GM12891 (cell line): ENCODE measurements around the gene TUBB6.

Experiments used
- DNase-seq: peaks from one replicate; pipeline ENCODE4 v3.0.0; 2011; ENCODE audit warnings: low spot score; ENCODE audit not compliant: insufficient read length
- FAIRE-seq: peaks from 2 replicates; lab custom pipeline; 2011; peaks lifted over from hg19 to GRCh38; lab: Jason Lieb, UNC
- PAX5 ChIP-seq: IDR thresholded peaks from 2 replicates; pipeline ENCODE4 v1.6.1; 2011; ENCODE audit warnings: low read length, moderate library complexity, mild to moderate bottlenecking; ENCODE audit not compliant: insufficient read depth, severe bottlenecking
- POLR2A ChIP-seq: IDR thresholded peaks from 2 replicates; pipeline ENCODE4 v1.6.1; 2011; ENCODE audit warnings: low read depth, low read length, control low read depth
- POLR2AphosphoS5 ChIP-seq: IDR thresholded peaks from 2 replicates; pipeline ENCODE4 v1.6.1; 2011; ENCODE audit warnings: low read depth, low read length, control low read depth
- POU2F2 ChIP-seq: IDR thresholded peaks from 2 replicates; pipeline ENCODE4 v1.6.1; 2011; ENCODE audit warnings: low read depth, mild to moderate bottlenecking, control low read depth, low read length, moderate library complexity
- SPI1 ChIP-seq: IDR thresholded peaks from 2 replicates; pipeline ENCODE4 v1.6.1; 2011; ENCODE audit warnings: low read depth, low read length, control low read depth
- TAF1 ChIP-seq: IDR thresholded peaks from 2 replicates; pipeline ENCODE4 v1.6.1; 2011; ENCODE audit warnings: low read depth, low read length, control low read depth

The TUBB6 gene

DNA sequence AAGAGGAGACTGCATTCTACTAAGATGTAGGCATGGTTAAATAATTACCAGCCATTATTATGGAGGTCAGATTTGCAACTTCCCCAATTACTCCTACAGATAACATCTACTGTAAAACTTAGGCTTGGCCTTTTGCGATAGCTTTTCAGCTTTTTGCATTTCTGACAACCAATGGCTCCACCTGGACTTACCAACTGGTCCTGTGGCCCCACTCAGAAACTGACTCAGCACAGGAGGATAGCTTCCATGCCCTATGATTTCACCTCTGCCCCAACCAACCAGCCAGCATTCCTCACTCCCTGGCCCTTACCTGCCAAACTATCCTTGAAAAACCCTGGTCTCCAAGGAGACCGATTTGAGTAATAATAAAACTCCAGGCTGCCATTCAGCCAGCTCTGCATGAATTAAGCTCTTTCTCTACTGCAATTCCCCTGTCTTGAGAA is 28.2 kb downstream of the TUBB6 start:
- no peak for FAIRE-seq
- TF ChIP-seq POLR2AphosphoS5 (no peak), TAF1 (no peak), SPI1 (no peak), POU2F2 (no peak), PAX5 (no peak), POLR2A (no peak)
- DNase-seq = no peak

- FAIRE-seq (no peak), DNase-seq (no peak)
- TF ChIP-seq PAX5 = no peak
- no peak for TF ChIP-seq POU2F2
- TF ChIP-seq POLR2A = no peak
- TF ChIP-seq POLR2AphosphoS5 = no peak
- no peak for TF ChIP-seq TAF1
- TF ChIP-seq SPI1 = no peak
These were observed 28.8 kb downstream of the TUBB6 start for GRCh38 chr18:12336887-12337286.

GRCh38 chr18:12338382-12338781 is 30.3 kb downstream of the TUBB6 start:
- FAIRE-seq = no peak
- no peak for DNase-seq
- TF ChIP-seq POU2F2 = no peak
- TF ChIP-seq POLR2AphosphoS5 = no peak
- no peak for TF ChIP-seq TAF1
- TF ChIP-seq PAX5 = no peak
- TF ChIP-seq SPI1 = no peak
- no peak for TF ChIP-seq POLR2A

DNA sequence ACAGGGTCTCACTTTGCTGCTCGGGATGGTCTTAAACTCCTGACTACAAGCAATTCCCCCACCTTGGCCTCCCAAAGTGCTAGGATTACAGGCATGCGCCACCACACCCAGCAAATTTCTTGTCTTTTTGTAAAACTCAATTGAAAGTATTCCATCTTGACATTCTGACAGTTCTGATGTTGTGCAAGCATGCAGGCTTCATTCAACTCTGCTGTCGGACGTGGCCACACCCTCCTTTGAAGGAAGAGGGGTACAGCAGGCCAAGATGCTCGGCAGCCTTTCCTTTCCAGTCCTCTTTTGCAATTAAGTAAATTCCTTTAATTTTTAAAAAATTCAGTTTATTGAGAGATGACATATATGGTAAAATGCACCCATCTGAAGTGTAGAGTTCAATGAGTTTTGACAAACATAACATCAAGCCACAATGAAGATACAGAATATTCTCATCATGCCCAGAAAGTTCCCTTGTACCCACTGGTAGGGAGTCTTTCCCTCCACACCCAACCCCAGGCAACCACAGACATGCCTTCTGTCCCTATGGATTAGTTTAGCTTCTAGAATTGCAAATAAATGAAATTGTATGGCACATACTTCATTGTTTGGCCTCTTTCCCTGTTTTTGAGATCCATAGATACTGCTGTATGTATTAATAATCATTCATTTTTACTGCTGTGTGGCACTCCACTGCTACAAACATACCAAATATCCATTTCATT is 33.1 kb downstream of the TUBB6 start:
- DNase-seq (no peak), FAIRE-seq (no peak)
- TF ChIP-seq PAX5 (no peak), POLR2A (no peak), POLR2AphosphoS5 (no peak), POU2F2 (no peak), SPI1 (no peak), TAF1 (no peak)

- DNase-seq = no peak
- TF ChIP-seq PAX5 (no peak), POU2F2 (no peak), TAF1 (no peak), SPI1 (no peak), POLR2AphosphoS5 (no peak), POLR2A (no peak)
- no peak for FAIRE-seq
These were observed 34.6 kb downstream of the TUBB6 start for GRCh38 chr18:12342661-12343060.

DNA sequence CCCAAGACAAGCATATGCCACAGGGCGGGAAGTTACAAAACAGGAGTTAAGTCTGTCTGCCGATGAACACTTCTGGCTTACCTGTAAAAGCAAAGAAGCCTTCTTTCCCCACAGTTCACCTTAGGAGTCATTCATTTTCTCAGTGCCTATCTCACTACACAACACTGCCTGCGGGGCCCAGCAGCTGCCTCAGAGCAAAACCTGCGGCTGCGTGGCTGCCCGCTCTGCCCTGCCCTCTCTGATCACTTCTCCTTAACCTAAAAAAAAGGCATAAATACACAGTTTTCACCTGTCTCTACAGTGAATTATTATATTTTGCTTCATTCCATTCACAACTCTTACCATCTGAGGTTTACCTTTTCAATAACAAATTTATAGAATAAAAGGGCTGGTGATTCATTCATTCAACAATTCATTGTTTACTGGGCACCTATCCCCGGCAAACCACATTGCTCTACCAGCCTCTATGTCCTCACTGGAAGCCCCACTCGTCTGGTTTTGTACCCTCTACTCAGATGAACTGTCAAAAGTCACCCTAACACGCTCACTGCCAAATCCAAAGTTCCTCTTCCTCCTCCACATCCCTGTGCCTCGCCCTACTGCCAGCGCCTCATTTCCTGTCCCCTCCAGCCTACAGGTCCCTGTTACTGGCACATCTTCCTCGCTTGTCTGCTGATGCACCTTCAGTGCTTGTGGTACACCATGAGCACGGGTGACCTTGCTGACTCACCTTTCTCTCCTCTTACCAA is 37.6 kb downstream of the TUBB6 start:
- no peak for DNase-seq
- TF ChIP-seq TAF1 (no peak), SPI1 (no peak), POLR2AphosphoS5 (no peak), PAX5 (no peak), POLR2A (no peak), POU2F2 (no peak)
- FAIRE-seq = no peak

- DNase-seq (no peak), FAIRE-seq (no peak)
- 0 out of 2 replicates have a peak, but pooled peaks have one; percentile 22 for TF ChIP-seq POLR2AphosphoS5
- TF ChIP-seq SPI1 = no peak
These were observed 38.2 kb downstream of the TUBB6 start for GRCh38 chr18:12346240-12346565.

DNA sequence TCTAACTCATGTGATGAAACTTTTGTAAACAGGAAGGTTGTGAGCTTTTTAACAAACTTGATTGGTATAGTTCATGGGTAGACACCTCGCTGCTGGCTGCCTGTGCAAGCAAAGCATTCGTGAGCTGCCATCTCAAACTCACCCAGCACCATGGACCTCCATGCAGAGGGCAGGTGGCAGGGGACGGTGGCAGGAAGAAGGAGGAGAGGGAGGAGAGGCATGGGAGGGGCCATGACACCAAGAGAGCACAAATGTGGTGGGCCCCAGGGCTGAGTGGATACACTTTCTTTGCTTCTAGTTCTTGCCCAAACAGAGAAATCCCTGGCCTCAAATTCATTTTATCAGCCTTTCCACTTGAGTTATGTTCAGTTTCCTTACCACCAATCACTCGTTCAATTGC is 39.9 kb downstream of the TUBB6 start:
- FAIRE-seq (no peak), DNase-seq (no peak)
- TF ChIP-seq SPI1 (no peak), PAX5 (no peak), TAF1 (no peak), POU2F2 (no peak)

DNA sequence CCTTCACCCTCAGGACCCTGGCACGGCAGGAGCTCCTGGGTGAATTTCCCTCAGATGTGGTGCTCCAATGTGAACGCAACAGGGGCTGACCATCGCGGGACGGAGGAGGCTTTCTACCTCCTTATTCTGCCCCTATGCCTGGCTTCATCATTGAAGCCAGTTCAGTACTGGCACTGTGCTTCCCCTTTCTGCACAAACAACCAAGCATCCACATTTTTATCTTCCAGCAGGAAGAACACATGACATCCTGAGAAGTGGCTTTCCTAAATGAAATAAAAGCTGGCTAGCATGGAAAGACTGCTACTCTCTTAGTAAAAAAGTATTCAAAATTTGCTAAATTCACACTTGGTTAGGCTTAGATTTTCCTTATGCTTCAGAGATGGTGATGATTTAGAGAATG is 44.1 kb downstream of the TUBB6 start:
- DNase-seq (no peak), FAIRE-seq (no peak)
- TF ChIP-seq POLR2A = no peak
- no peak for TF ChIP-seq TAF1
- TF ChIP-seq POU2F2 = no peak
- no peak for TF ChIP-seq POLR2AphosphoS5
- no peak for TF ChIP-seq PAX5
- TF ChIP-seq SPI1 = no peak

DNA sequence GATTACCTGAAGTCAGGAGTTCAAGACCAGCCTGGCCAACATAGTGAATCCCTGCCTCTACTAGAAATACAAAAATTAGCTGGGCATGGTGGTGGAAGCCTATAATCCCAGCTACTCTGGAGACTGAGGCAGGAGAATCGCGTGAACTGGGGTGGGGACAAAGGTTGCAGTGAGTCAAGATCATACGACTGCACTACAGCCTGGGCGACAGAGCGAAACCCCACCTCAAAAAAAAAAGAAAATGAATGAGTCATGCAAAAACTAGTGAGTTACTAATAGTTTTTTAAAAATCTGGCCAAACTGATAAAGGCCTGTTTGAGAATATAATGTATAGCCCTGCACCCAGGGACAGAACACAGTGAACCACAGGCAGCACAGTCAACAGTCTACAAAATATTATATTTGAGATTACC is 51.5 kb downstream of the TUBB6 start:
- TF ChIP-seq SPI1 = no peak
- TF ChIP-seq POLR2AphosphoS5 = no peak
- TF ChIP-seq TAF1 = no peak
- TF ChIP-seq POLR2A = no peak
- no peak for TF ChIP-seq POU2F2
- TF ChIP-seq PAX5 = no peak
- no peak for DNase-seq
- FAIRE-seq = no peak
